ENCODE measurements around the gene BHLHE40.

The BHLHE40 gene

GRCh38 chr3:4979428-4980228, at the start of gene BHLHE40:
BHLHE40 (plus strand) TSS chr3:4979437; CDS start chr3:4979719, 282 bp downstream.
- in situ Hi-C loops (cut with HindIII; ENCODE audit: low sequenced_read_pairs), result no loop called here

- in situ Hi-C loops (cut with HindIII; ENCODE audit: low sequenced_read_pairs), result no loop called here
Observed at GRCh38 chr3:4930501-4930900, 48.7 kb upstream of the BHLHE40 start.

GRCh38 chr3:4934050-4934449, 45.2 kb upstream of the BHLHE40 start:
- in situ Hi-C loops (cut with HindIII; ENCODE audit: low sequenced_read_pairs), result no loop called here

GRCh38 chr3:4935347-4935746, 43.9 kb upstream of the BHLHE40 start:
- in situ Hi-C loops (cut with HindIII; ENCODE audit: low sequenced_read_pairs), result loop anchor here (5.0 kb wide), 1 partner anchor 33 kb away; no protein-coding TSS in a partner anchor

- in situ Hi-C loops (cut with HindIII; ENCODE audit: low sequenced_read_pairs), result loop anchor here (5.0 kb wide), 1 partner anchor 35 kb away; no protein-coding TSS in a partner anchor
Observed at GRCh38 chr3:4936982-4937614, 42.1 kb upstream of the BHLHE40 start.

GRCh38 chr3:4938281-4938982, 40.8 kb upstream of the BHLHE40 start:
- in situ Hi-C loops (cut with HindIII; ENCODE audit: low sequenced_read_pairs), result loop anchor here (5.0 kb wide), 1 partner anchor 36 kb away; no protein-coding TSS in a partner anchor

GRCh38 chr3:4939276-4939675, 40.0 kb upstream of the BHLHE40 start:
- in situ Hi-C loops (cut with HindIII; ENCODE audit: low sequenced_read_pairs), result loop anchor here (5.0 kb wide), 1 partner anchor 37 kb away; no protein-coding TSS in a partner anchor

GRCh38 chr3:4940985-4941384, 38.3 kb upstream of the BHLHE40 start:
- in situ Hi-C loops (cut with HindIII; ENCODE audit: low sequenced_read_pairs), result no loop called here

- in situ Hi-C loops (cut with HindIII; ENCODE audit: low sequenced_read_pairs), result no loop called here
Observed at GRCh38 chr3:4943549-4943948, 35.7 kb upstream of the BHLHE40 start.

- in situ Hi-C loops (cut with HindIII; ENCODE audit: low sequenced_read_pairs), result no loop called here
Observed at GRCh38 chr3:4945324-4945723, 33.9 kb upstream of the BHLHE40 start.

GRCh38 chr3:4947028-4947427, 32.2 kb upstream of the BHLHE40 start:
- in situ Hi-C loops (cut with HindIII; ENCODE audit: low sequenced_read_pairs), result no loop called here

GRCh38 chr3:4948395-4948794, 30.8 kb upstream of the BHLHE40 start:
- in situ Hi-C loops (cut with HindIII; ENCODE audit: low sequenced_read_pairs), result no loop called here

- in situ Hi-C loops (cut with HindIII; ENCODE audit: low sequenced_read_pairs), result no loop called here
Observed at GRCh38 chr3:4949004-4949403, 30.2 kb upstream of the BHLHE40 start.

GRCh38 chr3:4949659-4950058, 29.6 kb upstream of the BHLHE40 start:
- in situ Hi-C loops (cut with HindIII; ENCODE audit: low sequenced_read_pairs), result no loop called here

GRCh38 chr3:4950351-4950784, 28.9 kb upstream of the BHLHE40 start:
- in situ Hi-C loops (cut with HindIII; ENCODE audit: low sequenced_read_pairs), result no loop called here

- in situ Hi-C loops (cut with HindIII; ENCODE audit: low sequenced_read_pairs), result no loop called here
Observed at GRCh38 chr3:4950948-4951347, 28.3 kb upstream of the BHLHE40 start.

GRCh38 chr3:4953119-4953518, 26.1 kb upstream of the BHLHE40 start:
- in situ Hi-C loops (cut with HindIII; ENCODE audit: low sequenced_read_pairs), result no loop called here

- in situ Hi-C loops (cut with HindIII; ENCODE audit: low sequenced_read_pairs), result no loop called here
Observed at GRCh38 chr3:4954256-4955000, 24.8 kb upstream of the BHLHE40 start.

GRCh38 chr3:4956099-4956498, 23.1 kb upstream of the BHLHE40 start:
- in situ Hi-C loops (cut with HindIII; ENCODE audit: low sequenced_read_pairs), result no loop called here

GRCh38 chr3:4956738-4957137, 22.5 kb upstream of the BHLHE40 start:
- in situ Hi-C loops (cut with HindIII; ENCODE audit: low sequenced_read_pairs), result no loop called here

GRCh38 chr3:4957978-4958377, 21.3 kb upstream of the BHLHE40 start:
- in situ Hi-C loops (cut with HindIII; ENCODE audit: low sequenced_read_pairs), result no loop called here

Measured in DLD1 (cell line).